BJ (cell line): ENCODE measurements around the gene EIF4G3. TPM values are rescaled to one million over a fixed set of nuclear protein-coding genes. Genes with fewer than 3 reads are reported as not detected.

Experiments used
- CTCF ChIA-PET: fragments of 350-600 bp; formaldehyde crosslinking; extraction: SDS; loops from one replicate; lab custom pipeline; 2021; ENCODE audit warnings: antibody characterized with exemption, inconsistent platforms; lab: Yijun Ruan, JAX
- POLR2A ChIA-PET: fragments of 300-600 bp; sonication (Branson Sonifier 250); formaldehyde crosslinking; extraction: SDS; loops from one replicate; lab custom pipeline; 2021; ENCODE audit warnings: antibody characterized with exemption; lab: Charles Lee
- DNase-seq: peaks from one replicate; pipeline ENCODE4 v3.0.0-alpha.2; 2011; ENCODE audit warnings: low read depth
- H3K27me3 ChIP-seq: 2 replicates; pipeline ENCODE4 v1.6.0; 2011; ENCODE audit warnings: low read length; ENCODE audit not compliant: control insufficient read depth, insufficient read depth
- H3K36me3 ChIP-seq: 2 replicates; pipeline ENCODE4 v1.5.1; 2011; ENCODE audit warnings: low read length; ENCODE audit not compliant: control insufficient read depth, insufficient read depth
- H3K4me3 ChIP-seq: 2 replicates; pipeline ENCODE4 v1.5.1; 2011; ENCODE audit warnings: low read depth, mild to moderate bottlenecking, control low read depth, low read length
- CTCF ChIP-seq: IDR thresholded peaks from 2 replicates; pipeline ENCODE4 v1.5.1; 2011; ENCODE audit warnings: low read depth, mild to moderate bottlenecking, control low read depth, inconsistent platforms, low read length, moderate library complexity; ENCODE audit not compliant: insufficient read depth
- polyA plus RNA-seq: library from polyadenylated mRNA; depleted of rRNA; stranded (reverse); fragments of >200 nt; gene quantifications from 2 replicates; pipeline ENCODE4 v1.2.3, GENCODE V29; 2011

The EIF4G3 gene
- polyA plus RNA-seq, 1 experiment: 62.0 TPM

GRCh38 chr1:20997602-20998224 is 179.0 kb downstream of the EIF4G3 start:
- ChIA-PET POLR2A (no interaction called here), CTCF (interaction anchor here (0.6 to 1.5 kb wide), 5 partner anchors 9 to 206 kb away, joined by 3 to 4 read pairs (median 3); no protein-coding TSS in a partner anchor)
- no peaks in the 10 kb centered on the region for H3K27me3 ChIP-seq
- no peak for TF ChIP-seq CTCF
- H3K36me3 ChIP-seq: no peaks in the 10 kb centered on the region; the same call in 1 of the 2 replicates
- H3K4me3 ChIP-seq: no peak overlapping the region
- no peak for DNase-seq

GRCh38 chr1:20996554-20996953 is 180.1 kb downstream of the EIF4G3 start:
- H3K27me3 ChIP-seq: no peaks in the 10 kb centered on the region
- H3K36me3 ChIP-seq: no peaks in the 10 kb centered on the region; the same call in 1 of the 2 replicates
- no peak for TF ChIP-seq CTCF
- H3K4me3 ChIP-seq: no peak overlapping the region
- POLR2A ChIA-PET: no interaction called here
- no peak for DNase-seq
- CTCF ChIA-PET: interaction anchor here (1.5 kb wide), 1 partner anchor 10 kb away, joined by 3 read pairs; no protein-coding TSS in a partner anchor

- POLR2A ChIA-PET: no interaction called here
- no peaks in the 10 kb centered on the region for H3K36me3 ChIP-seq
- CTCF ChIA-PET: interaction anchor here (1.6 kb wide), 1 partner anchor 201 kb away, joined by 10 read pairs; no protein-coding TSS in a partner anchor
Measured at GRCh38 chr1:20993716-20994575, 182.8 kb downstream of the EIF4G3 start.

GRCh38 chr1:20992322-20993056 is 184.2 kb downstream of the EIF4G3 start:
- DNase-seq: no peak
- Histone ChIP-seq H3K36me3 (no peaks in the 10 kb centered on the region), H3K4me3 (no peak overlapping the region), H3K27me3 (no peaks in the 10 kb centered on the region)
- POLR2A ChIA-PET: no interaction called here
- TF ChIP-seq CTCF: no peak
- CTCF ChIA-PET: interaction anchor here (1.6 kb wide), 1 partner anchor 203 kb away, joined by 10 read pairs; no protein-coding TSS in a partner anchor

More at GRCh38 chr1:20993716-20994575, 182.8 kb downstream of the EIF4G3 start:
- DNase-seq: no peak
- TF ChIP-seq CTCF: no peak
- no peak overlapping the region for H3K4me3 ChIP-seq
- H3K27me3 ChIP-seq: no peaks in the 10 kb centered on the region
